Measurements from ENCODE around the gene EML5. TPM values are rescaled to one million over a fixed set of nuclear protein-coding genes. Genes with fewer than 3 reads are reported as not detected.
"Not testable (repeated sequence)": the region's sequence is repeated elsewhere in the genome, so short reads cannot be mapped to it uniquely, and the experiment has no call there.

Gene EML5
- total and polyA plus RNA-seq, 2 donors (not counting 1 experiment from before 2014, with no cell fraction given): 0.10 to 0.66 TPM

DNA sequence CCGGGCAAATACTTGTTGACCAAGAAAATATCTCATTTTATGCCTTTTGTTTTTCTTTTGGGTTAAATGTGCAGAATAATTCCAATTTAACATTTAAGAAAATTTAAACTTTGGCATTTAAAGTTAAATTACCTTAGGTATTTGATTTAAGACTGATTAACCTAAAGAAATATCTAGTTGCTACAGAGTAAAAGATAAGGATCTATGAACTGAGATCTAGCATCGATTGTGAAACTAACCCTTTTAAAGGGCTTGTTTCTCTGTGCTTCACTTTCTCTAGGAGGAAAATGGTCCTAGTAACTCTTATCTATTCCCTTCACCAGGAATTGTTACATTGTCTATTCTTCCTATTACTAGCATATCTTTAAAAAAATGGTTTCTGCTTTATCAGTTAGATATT lies 29.1 kb upstream of the EML5 start:
- TF ChIP-seq EZH2 (IDR thresholded peaks at IDR 0.05; ENCODE audit: low read length, missing control alignments): no peak
- TF ChIP-seq, protein P1, sequence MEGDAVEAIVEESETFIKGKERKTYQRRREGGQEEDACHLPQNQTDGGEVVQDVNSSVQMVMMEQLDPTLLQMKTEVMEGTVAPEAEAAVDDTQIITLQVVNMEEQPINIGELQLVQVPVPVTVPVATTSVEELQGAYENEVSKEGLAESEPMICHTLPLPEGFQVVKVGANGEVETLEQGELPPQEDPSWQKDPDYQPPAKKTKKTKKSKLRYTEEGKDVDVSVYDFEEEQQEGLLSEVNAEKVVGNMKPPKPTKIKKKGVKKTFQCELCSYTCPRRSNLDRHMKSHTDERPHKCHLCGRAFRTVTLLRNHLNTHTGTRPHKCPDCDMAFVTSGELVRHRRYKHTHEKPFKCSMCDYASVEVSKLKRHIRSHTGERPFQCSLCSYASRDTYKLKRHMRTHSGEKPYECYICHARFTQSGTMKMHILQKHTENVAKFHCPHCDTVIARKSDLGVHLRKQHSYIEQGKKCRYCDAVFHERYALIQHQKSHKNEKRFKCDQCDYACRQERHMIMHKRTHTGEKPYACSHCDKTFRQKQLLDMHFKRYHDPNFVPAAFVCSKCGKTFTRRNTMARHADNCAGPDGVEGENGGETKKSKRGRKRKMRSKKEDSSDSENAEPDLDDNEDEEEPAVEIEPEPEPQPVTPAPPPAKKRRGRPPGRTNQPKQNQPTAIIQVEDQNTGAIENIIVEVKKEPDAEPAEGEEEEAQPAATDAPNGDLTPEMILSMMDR (conservative IDR thresholded peaks at IDR 0.05 in 1 of 2, IDR thresholded peaks at IDR 0.05 in 1 of 2; ENCODE audit: low read depth in 1 of 2, low read length in 2 of 2): no peak
- Histone ChIP-seq H3K4me2 (ENCODE audit: extremely low read depth, insufficient read depth, low read length) (no peak overlapping the region), H3K9ac (ENCODE audit: insufficient read depth, low read length) (no peak overlapping the region), H3K36me3 (ENCODE audit: control insufficient read depth, insufficient read depth, low read length) (no peaks in the 10 kb centered on the region), H3K79me2 (ENCODE audit: control insufficient read depth, insufficient read depth, low read length) (peaks cover 8% of the 10 kb centered on the region), H3K4me1 (ENCODE audit: control insufficient read depth, extremely low read depth, insufficient read depth, low read length) (peaks cover 2% of the 10 kb centered on the region), H3K27me3 (ENCODE audit: control insufficient read depth, insufficient read depth, low read length) (no peaks in the 10 kb centered on the region), H3K9me3 (ENCODE audit: control insufficient read depth, insufficient read depth, low read depth, low read length) (no peaks in the 10 kb centered on the region), H2AFZ (ENCODE audit: low read length) (no peak overlapping the region), H4K20me1 (ENCODE audit: control insufficient read depth, extremely low read depth, insufficient read depth, low read length) (no peaks in the 10 kb centered on the region), H3K27ac (ENCODE audit: insufficient read depth, low read length) (no peak overlapping the region), H3K4me3 (replicated peaks in 1 of 4; ENCODE audit: control extremely low read depth in 1 of 4, insufficient read depth in 1 of 4, low read depth in 3 of 4, low read length in 4 of 4) (no peak overlapping the region)
- no peak for DNase-seq (ENCODE audit: low read depth in 2 of 2)

DNA sequence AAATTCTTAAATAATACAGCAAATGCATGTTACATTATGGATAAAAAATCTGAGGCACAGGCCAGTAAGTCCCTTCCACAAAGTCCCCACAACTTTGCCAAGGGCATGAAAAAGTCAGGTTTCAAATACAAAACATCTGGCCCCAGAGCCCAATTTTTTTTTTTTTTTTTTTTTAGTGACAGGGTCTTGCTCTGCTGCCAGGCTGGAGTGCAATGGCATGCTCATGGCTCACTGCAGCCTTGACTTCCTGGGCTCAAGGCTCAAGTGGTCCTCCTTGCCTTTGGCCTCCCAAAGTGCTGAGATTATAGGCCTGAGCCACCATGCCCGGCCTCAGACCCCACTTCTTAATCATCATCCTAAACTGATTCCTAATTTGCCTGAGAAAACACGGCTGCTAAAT lies 28.6 kb upstream of the EML5 start:
- H3K4me3 ChIP-seq (replicated peaks in 1 of 4; ENCODE audit: control extremely low read depth in 1 of 4, insufficient read depth in 1 of 4, low read depth in 3 of 4, low read length in 4 of 4): no peak overlapping the region
- H4K20me1 ChIP-seq (ENCODE audit: control insufficient read depth, extremely low read depth, insufficient read depth, low read length): no peaks in the 10 kb centered on the region
- no peaks in the 10 kb centered on the region for H3K9me3 ChIP-seq (ENCODE audit: control insufficient read depth, insufficient read depth, low read depth, low read length)
- no peak overlapping the region for H3K9ac ChIP-seq (ENCODE audit: insufficient read depth, low read length)
- H3K27ac ChIP-seq (ENCODE audit: insufficient read depth, low read length): no peak overlapping the region
- H3K4me1 ChIP-seq (ENCODE audit: control insufficient read depth, extremely low read depth, insufficient read depth, low read length): peaks cover 2% of the 10 kb centered on the region
- H3K27me3 ChIP-seq (ENCODE audit: control insufficient read depth, insufficient read depth, low read length): no peaks in the 10 kb centered on the region
- no peak for TF ChIP-seq EZH2 (IDR thresholded peaks at IDR 0.05; ENCODE audit: low read length, missing control alignments)
- TF ChIP-seq, protein P1 (conservative IDR thresholded peaks at IDR 0.05 in 1 of 2, IDR thresholded peaks at IDR 0.05 in 1 of 2; ENCODE audit: low read depth in 1 of 2, low read length in 2 of 2): no peak
- H3K79me2 ChIP-seq (ENCODE audit: control insufficient read depth, insufficient read depth, low read length): peaks cover 8% of the 10 kb centered on the region
- H2AFZ ChIP-seq (ENCODE audit: low read length): no peak overlapping the region
- DNase-seq (ENCODE audit: low read depth in 2 of 2): no peak
- no peak overlapping the region for H3K4me2 ChIP-seq (ENCODE audit: extremely low read depth, insufficient read depth, low read length)
- no peaks in the 10 kb centered on the region for H3K36me3 ChIP-seq (ENCODE audit: control insufficient read depth, insufficient read depth, low read length)

DNA sequence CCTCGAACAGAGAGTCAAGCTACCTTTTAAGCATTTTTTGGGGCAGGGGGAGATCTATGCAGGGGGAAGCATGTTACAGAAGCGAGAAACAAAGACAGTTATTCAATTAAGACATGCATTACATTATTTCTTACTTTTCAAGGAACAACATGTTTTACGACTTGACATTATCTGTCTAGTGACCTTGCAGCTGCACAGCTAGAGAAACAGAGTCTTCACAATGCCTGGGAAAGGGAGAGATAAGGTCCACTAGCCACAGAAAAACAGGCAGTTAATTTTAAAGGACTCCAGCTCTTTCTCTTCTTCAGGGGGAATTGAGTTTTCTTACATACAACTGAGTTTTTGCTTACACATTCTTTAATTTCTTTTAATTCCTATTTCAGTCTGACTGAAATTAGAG lies 26.9 kb upstream of the EML5 start:
- H3K79me2 ChIP-seq (ENCODE audit: control insufficient read depth, insufficient read depth, low read length); H3K4me3 ChIP-seq (replicated peaks in 1 of 4; ENCODE audit: control extremely low read depth in 1 of 4, insufficient read depth in 1 of 4, low read depth in 3 of 4, low read length in 4 of 4); H3K9ac ChIP-seq (ENCODE audit: insufficient read depth, low read length); H4K20me1 ChIP-seq (ENCODE audit: control insufficient read depth, extremely low read depth, insufficient read depth, low read length); H3K4me2 ChIP-seq (ENCODE audit: extremely low read depth, insufficient read depth, low read length); H2AFZ ChIP-seq (ENCODE audit: low read length); DNase-seq (ENCODE audit: low read depth in 2 of 2); H3K4me1 ChIP-seq (ENCODE audit: control insufficient read depth, extremely low read depth, insufficient read depth, low read length); H3K27me3 ChIP-seq (ENCODE audit: control insufficient read depth, insufficient read depth, low read length); H3K9me3 ChIP-seq (ENCODE audit: control insufficient read depth, insufficient read depth, low read depth, low read length); H3K36me3 ChIP-seq (ENCODE audit: control insufficient read depth, insufficient read depth, low read length); H3K27ac ChIP-seq (ENCODE audit: insufficient read depth, low read length): not testable (repeated sequence)
